ENCODE measurements around the gene COX14.

COX14 gene

GRCh38 chr12:50164963-50165362 is 52.9 kb downstream of the COX14 start:
- no peak overlapping the region for H2AK5ac ChIP-seq (ENCODE audit: low read length)
- H4K12ac ChIP-seq (ENCODE audit: low read depth, low read length) = no peak overlapping the region
- WGBS (ENCODE audit: extremely low coverage, insufficient coverage, insufficient read length) = no CpG with 5 or more reads among the region's 20 CpGs
- no peak overlapping the region for H3K4me3 ChIP-seq (ENCODE audit: low read depth, low read length)
- no peak overlapping the region for H4K8ac ChIP-seq (ENCODE audit: low read depth, low read length)
- no peak overlapping the region for H3K9ac ChIP-seq (ENCODE audit: low read length)
- H3K4me1 ChIP-seq (ENCODE audit: control insufficient read depth in 1 of 2, insufficient read depth in 2 of 2, low read length in 2 of 2) = peaks cover 0 to 6% of the 10 kb centered on the region in 2 experiments
- peak; percentile 12 to 40 for DNase-seq
- peaks cover 0 to 1% of the 10 kb centered on the region in 2 experiments for H3K36me3 ChIP-seq (ENCODE audit: control insufficient read depth in 1 of 2, insufficient read depth in 2 of 2, low read length in 2 of 2)
- peak overlapping the region; percentile 4 for H3K4ac ChIP-seq (ENCODE audit: low read depth, low read length)
- no peak overlapping the region for H2BK120ac ChIP-seq (ENCODE audit: insufficient read depth, low read length, poor library complexity)
- no peaks in the 10 kb centered on the region for H3K27me3 ChIP-seq (ENCODE audit: insufficient read depth, low read length)
- H2AFZ ChIP-seq (ENCODE audit: insufficient read depth, low read length, poor library complexity) = no peak overlapping the region
- peaks cover 7% of the 10 kb centered on the region for H3K79me2 ChIP-seq (ENCODE audit: control insufficient read depth, insufficient read depth, low read length, poor library complexity)
- peaks cover 10% of the 10 kb centered on the region for H3K79me1 ChIP-seq (ENCODE audit: low read length)
- no peak overlapping the region for H3K4me2 ChIP-seq (ENCODE audit: low read length)
- H4K91ac ChIP-seq (ENCODE audit: low read depth, low read length) = no peak overlapping the region
- no peak overlapping the region for H3K14ac ChIP-seq (ENCODE audit: low read length)
- H3K9me3 ChIP-seq (ENCODE audit: insufficient read depth, low read depth, low read length) = peaks cover 9% of the 10 kb centered on the region
- no peak overlapping the region for H3K23ac ChIP-seq (ENCODE audit: low read length)
- H3K18ac ChIP-seq (ENCODE audit: low read length) = no peak overlapping the region
- no peak overlapping the region for H3K27ac ChIP-seq (ENCODE audit: low read depth, low read length)
- no peak overlapping the region for H2BK5ac ChIP-seq (ENCODE audit: low read depth, low read length, poor library complexity)
- H2BK12ac ChIP-seq (ENCODE audit: low read length) = no peak overlapping the region

DNA sequence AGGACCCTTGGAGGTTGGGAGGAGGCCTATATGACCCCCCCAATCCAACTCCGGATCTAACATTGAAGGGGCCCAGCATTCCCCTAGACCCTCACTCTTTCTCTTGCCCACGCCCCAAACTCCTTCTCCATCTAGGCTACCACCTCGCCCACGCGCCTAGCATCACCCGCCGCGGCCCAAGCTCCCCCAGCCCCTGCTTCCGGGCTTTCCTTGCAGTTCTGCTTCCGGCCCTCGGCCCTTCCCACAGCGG is 54.7 kb downstream of the COX14 start:
- peak overlapping the region; percentile 41 for H3K4ac ChIP-seq (ENCODE audit: low read depth, low read length)
- DNase-seq = no peak
- H3K18ac ChIP-seq (ENCODE audit: low read length) = peak overlapping the region; percentile 69
- peak overlapping the region; percentile 84 for H2AFZ ChIP-seq (ENCODE audit: insufficient read depth, low read length, poor library complexity)
- peak overlapping the region; percentile 50 for H2AK5ac ChIP-seq (ENCODE audit: low read length)
- H2BK12ac ChIP-seq (ENCODE audit: low read length) = no peak overlapping the region
- H3K79me2 ChIP-seq (ENCODE audit: control insufficient read depth, insufficient read depth, low read length, poor library complexity) = peaks cover 7% of the 10 kb centered on the region
- no peak overlapping the region for H3K23ac ChIP-seq (ENCODE audit: low read length)
- H3K9me3 ChIP-seq (ENCODE audit: insufficient read depth, low read depth, low read length) = peaks cover 9% of the 10 kb centered on the region
- H3K79me1 ChIP-seq (ENCODE audit: low read length) = peaks cover 10% of the 10 kb centered on the region
- H3K4me2 ChIP-seq (ENCODE audit: low read length) = peak overlapping the region; percentile 60
- peak overlapping the region; percentile 84 for H4K91ac ChIP-seq (ENCODE audit: low read depth, low read length)
- H4K8ac ChIP-seq (ENCODE audit: low read depth, low read length) = peak overlapping the region; percentile 78
- H3K36me3 ChIP-seq (ENCODE audit: control insufficient read depth in 1 of 2, insufficient read depth in 2 of 2, low read length in 2 of 2) = peaks cover 0 to 1% of the 10 kb centered on the region in 2 experiments
- peak overlapping the region; percentile 92 for H3K14ac ChIP-seq (ENCODE audit: low read length)
- H2BK120ac ChIP-seq (ENCODE audit: insufficient read depth, low read length, poor library complexity) = peak overlapping the region; percentile 94
- peaks cover 0 to 6% of the 10 kb centered on the region in 2 experiments for H3K4me1 ChIP-seq (ENCODE audit: control insufficient read depth in 1 of 2, insufficient read depth in 2 of 2, low read length in 2 of 2)
- H2BK5ac ChIP-seq (ENCODE audit: low read depth, low read length, poor library complexity) = peak overlapping the region; percentile 85
- H3K27me3 ChIP-seq (ENCODE audit: insufficient read depth, low read length) = no peaks in the 10 kb centered on the region
- WGBS (ENCODE audit: extremely low coverage, insufficient coverage, insufficient read length) = no CpG with 5 or more reads among the region's 12 CpGs
- peak overlapping the region; percentile 75 for H3K4me3 ChIP-seq (ENCODE audit: low read depth, low read length)
- H3K27ac ChIP-seq (ENCODE audit: low read depth, low read length) = peak overlapping the region; percentile 60
- H3K9ac ChIP-seq (ENCODE audit: low read length) = peak overlapping the region; percentile 86
- H4K12ac ChIP-seq (ENCODE audit: low read depth, low read length) = peak overlapping the region; percentile 28

GRCh38 chr12:50167049-50167828 is 55.2 kb downstream of the COX14 start, which contains the start of gene CERS5:
CERS5 (minus strand) TSS chr12:50167369; CDS start chr12:50167297, 72 bp downstream.
- peak within 1 kb of the TSS; percentile 84 for H2AFZ ChIP-seq (ENCODE audit: insufficient read depth, low read length, poor library complexity)
- H4K8ac ChIP-seq (ENCODE audit: low read depth, low read length) = peak within 1 kb of the TSS; percentile 79
- H3K36me3 ChIP-seq (ENCODE audit: control insufficient read depth in 1 of 2, insufficient read depth in 2 of 2, low read length in 2 of 2) = peaks cover 0 to 1% of the 10 kb centered on the region in 2 experiments
- peak within 1 kb of the TSS; percentile 60 for H3K4me2 ChIP-seq (ENCODE audit: low read length)
- peak within 1 kb of the TSS; percentile 85 for H2BK5ac ChIP-seq (ENCODE audit: low read depth, low read length, poor library complexity)
- H3K4ac ChIP-seq (ENCODE audit: low read depth, low read length) = peak within 1 kb of the TSS; percentile 41
- H3K23ac ChIP-seq (ENCODE audit: low read length) = no peak within 1 kb of the TSS
- H4K91ac ChIP-seq (ENCODE audit: low read depth, low read length) = peak within 1 kb of the TSS; percentile 84
- peak within 1 kb of the TSS; percentile 75 for H3K4me3 ChIP-seq (ENCODE audit: low read depth, low read length)
- H2BK120ac ChIP-seq (ENCODE audit: insufficient read depth, low read length, poor library complexity) = peak within 1 kb of the TSS; percentile 94
- peaks cover 10% of the 10 kb centered on the region for H3K79me1 ChIP-seq (ENCODE audit: low read length)
- no CpG with 5 or more reads among the region's 70 CpGs for whole genome bisulfite sequencing (ENCODE audit: extremely low coverage, insufficient coverage, insufficient read length)
- peak within 1 kb of the TSS; percentile 50 for H2AK5ac ChIP-seq (ENCODE audit: low read length)
- peak; percentile 99 for DNase-seq
- peak within 1 kb of the TSS; percentile 28 for H4K12ac ChIP-seq (ENCODE audit: low read depth, low read length)
- peaks cover 0 to 6% of the 10 kb centered on the region in 2 experiments for H3K4me1 ChIP-seq (ENCODE audit: control insufficient read depth in 1 of 2, insufficient read depth in 2 of 2, low read length in 2 of 2)
- peak within 1 kb of the TSS; percentile 69 for H3K18ac ChIP-seq (ENCODE audit: low read length)
- peak within 1 kb of the TSS; percentile 86 for H3K9ac ChIP-seq (ENCODE audit: low read length)
- H3K27me3 ChIP-seq (ENCODE audit: insufficient read depth, low read length) = no peaks in the 10 kb centered on the region
- H3K79me2 ChIP-seq (ENCODE audit: control insufficient read depth, insufficient read depth, low read length, poor library complexity) = peaks cover 7% of the 10 kb centered on the region
- H3K14ac ChIP-seq (ENCODE audit: low read length) = peak within 1 kb of the TSS; percentile 92
- peak within 1 kb of the TSS; percentile 60 for H3K27ac ChIP-seq (ENCODE audit: low read depth, low read length)
- no peak within 1 kb of the TSS for H2BK12ac ChIP-seq (ENCODE audit: low read length)
- H3K9me3 ChIP-seq (ENCODE audit: insufficient read depth, low read depth, low read length) = peaks cover 9% of the 10 kb centered on the region
